CD4-positive, CD25-positive, alpha-beta regulatory T cell (primary cell): ENCODE measurements around the gene SRP68. TPM values are rescaled to one million over a fixed set of nuclear protein-coding genes. Genes with fewer than 3 reads are reported as not detected.

Source experiments
- ATAC-seq, 2 donors: fragments of 150-1000 bp; cut with Tn5 transposase; one replicate each; pipeline ENCODE4 v1.10.0; 2021; ENCODE audit warnings: low read depth in 2 of 2, moderate number of reproducible peaks in 2 of 2, moderate library complexity in 1 of 2
- DNase-seq, 3 donors: peaks; one replicate each; pipeline versions ENCODE4 v3.0.0 to v3.0.0-alpha.2; 2012 to 2022; ENCODE audit warnings: mixed read lengths in 1 of 3
- H3K27ac ChIP-seq: one replicate; pipeline ENCODE4 v1.7.0; 2013; ENCODE audit warnings: mild to moderate bottlenecking, low read length; ENCODE audit not compliant: insufficient read depth, poor library complexity, severe bottlenecking
- H3K27me3 ChIP-seq: one replicate; pipeline ENCODE4 v1.7.0; 2013; ENCODE audit warnings: low read length; ENCODE audit not compliant: control insufficient read depth, insufficient read depth
- H3K36me3 ChIP-seq: one replicate; pipeline ENCODE4 v1.7.0; 2013; ENCODE audit warnings: mild to moderate bottlenecking, low read length, moderate library complexity; ENCODE audit not compliant: control insufficient read depth, insufficient read depth
- H3K4me1 ChIP-seq: 2 replicates; pipeline ENCODE4 v1.7.0; 2013; ENCODE audit warnings: mild to moderate bottlenecking, low read length; ENCODE audit not compliant: insufficient read depth, control insufficient read depth, poor library complexity, severe bottlenecking
- H3K4me3 ChIP-seq: one replicate; pipeline ENCODE4 v1.7.0; 2013; ENCODE audit warnings: low read depth, mild to moderate bottlenecking, low read length, moderate library complexity
- H3K9me3 ChIP-seq, 2 experiments: 1 replicate in 1 of 2; 2 replicates in 1 of 2; pipeline ENCODE4 v1.7.0; 2013; ENCODE audit warnings: low read length in 2 of 2, mild to moderate bottlenecking in 1 of 2, moderate library complexity in 1 of 2; ENCODE audit not compliant: control insufficient read depth in 2 of 2
- H3K27ac Mint-ChIP-seq, 3 donors: one replicate each; pipeline ENCODE4 v1.8.0; 2020 to 2022; ENCODE audit warnings: mild to moderate bottlenecking in 3 of 3, mixed read lengths in 3 of 3, moderate library complexity in 2 of 3
- H3K27me3 Mint-ChIP-seq: one replicate; pipeline ENCODE4 v1.8.0; 2022; ENCODE audit warnings: mild to moderate bottlenecking, mixed read lengths
- H3K36me3 Mint-ChIP-seq: one replicate; pipeline ENCODE4 v1.8.0; 2020; ENCODE audit warnings: mixed read lengths
- H3K4me1 Mint-ChIP-seq, 4 donors: one replicate each; pipeline ENCODE4 v1.8.0; 2020 to 2022; ENCODE audit warnings: mixed read lengths in 4 of 4, mild to moderate bottlenecking in 1 of 4
- H3K4me3 Mint-ChIP-seq, 4 donors: one replicate each; pipeline ENCODE4 v1.8.0; 2020 to 2022; ENCODE audit warnings: mild to moderate bottlenecking in 4 of 4, mixed read lengths in 4 of 4, moderate library complexity in 3 of 4
- H3K9me3 Mint-ChIP-seq, 7 donors: one replicate each; pipeline ENCODE4 v1.8.0; 2020 to 2022; ENCODE audit warnings: mixed read lengths in 7 of 7, mild to moderate bottlenecking in 3 of 7, moderate library complexity in 2 of 7
- polyA plus RNA-seq, 4 donors: library from polyadenylated mRNA; unstranded; fragments of 300-500 nt; fragmentation: Illumina TruSeq; gene quantifications; one replicate each; pipeline ENCODE4 v1.2.3, GENCODE V29; 2021
- total RNA-seq: library from RNA; stranded (reverse); gene quantifications from one replicate; pipeline ENCODE4 v1.2.3, GENCODE V29; 2022

SRP68 gene
- total and polyA plus RNA-seq, 5 donors from 2014 or later, result 68.8 to 81.0 (median 71.9) TPM

DNA sequence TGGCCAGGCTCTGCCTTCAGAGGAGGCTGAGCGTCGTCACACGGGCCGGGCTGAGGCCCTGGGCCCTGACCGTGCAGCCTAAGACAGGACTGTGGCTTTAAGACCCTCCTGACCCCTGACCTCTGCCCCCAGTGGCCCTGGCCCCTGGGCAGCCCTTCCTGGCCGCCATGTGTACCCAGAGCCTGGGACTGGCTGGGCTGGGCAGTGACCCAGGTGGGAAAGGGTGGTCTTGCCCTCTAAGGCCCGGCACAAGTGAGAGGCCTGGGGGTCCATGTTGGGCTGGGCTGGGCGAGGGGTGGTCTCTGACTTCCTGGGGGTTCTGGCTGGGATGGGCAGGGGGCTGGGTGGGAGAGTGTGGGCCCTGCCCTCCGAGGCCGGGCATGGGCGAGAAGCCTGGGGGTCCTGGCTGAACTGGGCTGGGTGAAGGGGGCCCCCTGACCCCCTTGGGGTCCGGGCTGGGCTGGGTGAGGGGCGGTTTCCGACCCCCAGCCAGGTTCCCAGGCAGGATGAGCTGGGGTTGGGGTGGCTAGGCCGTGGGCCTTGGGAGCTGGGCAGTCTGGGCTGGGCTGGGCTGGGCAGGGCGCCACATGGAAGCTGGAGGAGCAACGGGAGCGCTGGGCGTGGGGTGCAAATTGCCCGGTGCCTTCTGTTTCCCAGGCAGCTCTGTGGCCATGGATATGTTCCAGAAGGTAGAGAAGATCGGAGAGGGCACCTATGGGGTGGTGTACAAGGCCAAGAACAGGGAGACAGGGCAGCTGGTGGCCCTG, 71.4 kb downstream of the SRP68 start, which contains the start of gene CDK3:
CDK3 (plus strand) TSS at position 101 of the 767 bp plus-strand sequence; CDS start at position 672, 571 bp downstream.
- Mint-ChIP-seq H3K4me1 (peaks cover 5 to 28% (median 17%) of the 10 kb centered on the region in 4 donors), H3K27ac (no peak within 1 kb of the TSS), H3K4me3 (no peak within 1 kb of the TSS), H3K9me3 (no peaks in the 10 kb centered on the region), H3K27me3 (no peaks in the 10 kb centered on the region), H3K36me3 (peaks cover 15% of the 10 kb centered on the region)
- H3K9me3 ChIP-seq, result no peaks in the 10 kb centered on the region
- no peaks in the 10 kb centered on the region for H3K36me3 ChIP-seq
- H3K4me1 ChIP-seq, result peaks cover 11% of the 10 kb centered on the region
- no peak for ATAC-seq
- H3K4me3 ChIP-seq, result no peak within 1 kb of the TSS
- no peaks in the 10 kb centered on the region for H3K27me3 ChIP-seq
- no peak for DNase-seq
- no peak within 1 kb of the TSS for H3K27ac ChIP-seq

DNA sequence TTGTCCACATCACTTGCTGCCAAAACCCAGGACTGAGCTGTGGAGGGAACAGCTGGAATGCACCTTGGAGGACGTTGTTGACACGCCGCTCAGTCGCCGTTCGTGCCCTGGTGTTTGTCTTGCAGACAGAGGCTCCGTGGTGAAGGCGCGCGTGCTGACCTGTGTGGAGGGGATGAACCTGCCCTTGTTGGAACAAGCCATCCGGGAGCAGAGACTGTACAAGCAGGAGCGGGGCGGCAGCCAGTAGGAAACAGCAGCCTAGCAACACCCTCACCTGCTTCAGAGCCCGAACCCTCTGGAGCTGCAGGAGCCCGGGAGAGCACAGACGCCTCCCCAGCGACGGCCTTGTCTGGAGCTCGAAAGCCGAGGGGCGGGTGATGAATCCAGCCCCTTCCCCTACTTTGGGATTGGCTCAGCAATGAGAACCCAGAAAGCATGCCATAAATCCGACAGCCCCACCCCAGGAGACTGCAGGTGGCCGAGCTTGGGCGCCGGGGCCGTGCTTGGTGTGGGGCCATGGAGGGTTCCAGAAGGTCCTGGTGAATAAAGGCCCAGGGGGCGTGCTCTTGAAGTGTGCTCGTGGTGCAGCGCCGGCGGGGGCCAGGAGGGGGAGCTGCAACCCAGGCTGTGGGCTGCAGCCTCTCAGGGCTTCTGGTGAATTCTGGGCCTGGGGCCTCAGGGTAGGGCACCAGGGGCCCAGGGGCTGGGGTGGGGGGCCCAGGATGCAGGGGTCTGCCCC, 72.1 kb downstream of the SRP68 start:
- Mint-ChIP-seq H3K27ac (no peak overlapping the region), H3K27me3 (no peaks in the 10 kb centered on the region), H3K4me1 (peaks cover 0 to 28% (median 14%) of the 10 kb centered on the region in 4 donors), H3K9me3 (no peaks in the 10 kb centered on the region), H3K36me3 (peaks cover 9% of the 10 kb centered on the region), H3K4me3 (no peak overlapping the region)
- Histone ChIP-seq H3K27me3 (no peaks in the 10 kb centered on the region), H3K4me3 (no peak overlapping the region), H3K9me3 (no peaks in the 10 kb centered on the region), H3K4me1 (peaks cover 11% of the 10 kb centered on the region), H3K36me3 (no peaks in the 10 kb centered on the region), H3K27ac (no peak overlapping the region)
- ATAC-seq, result peak; percentile 43 to 54
- peak; percentile 37 to 65 (median 49) for DNase-seq

DNA sequence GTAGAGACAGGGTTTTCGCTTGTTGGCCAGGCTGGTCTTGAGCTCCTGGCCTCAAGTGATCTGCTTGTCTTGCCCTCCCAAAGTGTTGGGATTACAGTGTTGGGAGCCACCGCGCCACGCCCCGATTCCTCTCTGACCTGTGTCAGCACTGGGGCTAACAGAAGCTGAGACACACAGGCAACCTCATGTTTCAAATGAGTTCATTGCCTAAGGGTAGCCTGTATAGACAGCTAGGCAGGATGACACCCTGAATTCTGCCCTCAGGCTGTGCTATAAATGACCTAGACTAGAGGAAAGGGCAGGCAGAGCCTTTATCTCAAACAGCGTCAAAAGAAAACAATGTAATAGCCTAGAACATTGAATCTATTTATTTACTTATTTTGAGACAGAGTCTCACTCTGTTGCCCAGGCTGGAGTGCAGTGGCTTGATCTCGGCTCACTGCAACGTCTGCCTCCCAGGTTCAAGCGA, 74.0 kb downstream of the SRP68 start:
- Histone ChIP-seq H3K4me1 (peaks cover 11% of the 10 kb centered on the region), H3K36me3 (peaks cover 2% of the 10 kb centered on the region), H3K4me3 (no peak overlapping the region), H3K27ac (no peak overlapping the region), H3K27me3 (no peaks in the 10 kb centered on the region), H3K9me3 (no peaks in the 10 kb centered on the region)
- Mint-ChIP-seq H3K9me3 (peaks cover 0 to 1% (median 0%) of the 10 kb centered on the region in 7 donors), H3K36me3 (peaks cover 8% of the 10 kb centered on the region), H3K27me3 (no peaks in the 10 kb centered on the region), H3K27ac (peak overlapping the region in 1 of 3 donors; percentile 89), H3K4me3 (peak overlapping the region in 1 of 4 donors; percentile 59), H3K4me1 (peaks cover 0 to 25% (median 14%) of the 10 kb centered on the region in 4 donors)
- ATAC-seq (no peak), DNase-seq (no peak)

GRCh38 chr17:75996665-75997590, 75.4 kb downstream of the SRP68 start:
- peaks cover 5% of the 10 kb centered on the region for H3K36me3 ChIP-seq
- peak overlapping the region; percentile 51 for H3K27ac ChIP-seq
- H3K36me3 Mint-ChIP-seq, result peaks cover 8% of the 10 kb centered on the region
- ATAC-seq (peak; percentile 41 to 59), DNase-seq (peak in 1 of 3 donors; percentile 45)
- H3K27me3 ChIP-seq, result no peaks in the 10 kb centered on the region
- no peak overlapping the region for H3K4me3 ChIP-seq
- peaks cover 0 to 22% (median 14%) of the 10 kb centered on the region in 4 donors for H3K4me1 Mint-ChIP-seq
- no peaks in the 10 kb centered on the region for H3K9me3 ChIP-seq
- peak overlapping the region; percentile 3 to 68 (median 64) for H3K4me3 Mint-ChIP-seq
- no peaks in the 10 kb centered on the region for H3K27me3 Mint-ChIP-seq
- H3K4me1 ChIP-seq, result peaks cover 11% of the 10 kb centered on the region
- peaks cover 0 to 1% (median 0%) of the 10 kb centered on the region in 7 donors for H3K9me3 Mint-ChIP-seq
- H3K27ac Mint-ChIP-seq, result peak overlapping the region; percentile 89 to 99 (median 90)

DNA sequence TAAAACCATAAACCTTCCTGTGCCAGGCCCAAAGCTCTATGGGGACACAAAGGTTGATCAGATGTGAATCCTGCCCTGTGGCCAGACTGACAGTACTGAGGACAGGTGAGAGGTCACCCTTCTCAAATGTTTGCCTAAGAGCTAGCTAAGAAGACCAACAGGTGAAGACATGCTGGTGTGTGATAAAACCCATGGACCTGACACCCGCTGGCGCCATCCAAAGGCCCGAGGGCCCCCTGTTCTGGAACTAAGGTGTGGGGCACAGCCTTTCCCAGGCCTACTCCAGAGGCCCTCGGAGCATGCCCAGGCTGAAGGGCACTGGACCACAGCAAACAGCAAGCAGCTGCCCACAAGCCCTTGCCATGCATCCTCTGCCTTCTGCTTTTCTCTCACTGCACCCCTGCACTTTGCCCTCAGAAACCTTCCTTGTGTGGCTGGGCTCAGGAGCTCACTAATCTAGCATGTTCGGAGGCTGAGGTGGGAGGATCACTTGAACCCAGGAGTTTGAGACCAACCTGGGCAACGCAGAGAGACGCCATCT, 76.9 kb downstream of the SRP68 start:
- peaks cover 8% of the 10 kb centered on the region for H3K36me3 Mint-ChIP-seq
- Histone ChIP-seq H3K36me3 (peaks cover 13% of the 10 kb centered on the region), H3K9me3 (no peaks in the 10 kb centered on the region), H3K27me3 (no peaks in the 10 kb centered on the region), H3K27ac (no peak overlapping the region), H3K4me1 (peaks cover 11% of the 10 kb centered on the region), H3K4me3 (no peak overlapping the region)
- H3K4me3 Mint-ChIP-seq, result no peak overlapping the region
- no peaks in the 10 kb centered on the region for H3K27me3 Mint-ChIP-seq
- peak overlapping the region in 1 of 3 donors; percentile 5 for H3K27ac Mint-ChIP-seq
- peaks cover 0 to 22% (median 14%) of the 10 kb centered on the region in 4 donors for H3K4me1 Mint-ChIP-seq
- DNase-seq, result no peak
- peaks cover 0 to 1% (median 0%) of the 10 kb centered on the region in 7 donors for H3K9me3 Mint-ChIP-seq
- ATAC-seq, result no peak

DNA sequence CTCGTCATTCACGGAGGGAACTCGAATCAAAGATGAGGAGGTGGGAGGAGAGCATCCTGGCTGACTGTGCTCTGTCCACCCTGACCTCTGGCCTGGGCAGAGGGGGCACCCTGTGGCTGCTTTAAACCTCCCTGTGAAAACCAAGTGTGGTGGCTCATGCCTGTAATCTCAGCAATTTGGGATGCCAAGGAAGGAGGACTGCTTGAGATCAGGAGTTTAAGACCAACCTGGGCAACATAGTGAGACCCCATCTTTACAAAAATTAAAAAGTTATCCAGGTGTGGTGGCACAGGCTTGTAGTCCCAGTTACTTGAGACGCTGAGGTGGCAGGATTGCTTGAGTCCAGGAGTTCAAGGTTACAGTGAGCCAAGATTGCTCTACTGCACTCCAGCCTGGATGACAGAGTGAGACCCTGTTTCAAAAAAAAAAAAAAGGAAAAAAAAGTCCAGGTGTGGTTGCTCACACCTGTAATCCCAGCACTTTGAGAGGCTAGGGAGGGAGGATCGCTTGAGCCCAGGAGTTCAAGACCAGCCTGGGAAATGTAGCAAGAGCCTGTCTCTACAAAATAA, 77.4 kb downstream of the SRP68 start:
- Mint-ChIP-seq H3K27me3 (no peaks in the 10 kb centered on the region), H3K36me3 (peaks cover 8% of the 10 kb centered on the region), H3K9me3 (peaks cover 0 to 1% (median 0%) of the 10 kb centered on the region in 7 donors), H3K4me3 (no peak overlapping the region), H3K27ac (peak overlapping the region in 1 of 3 donors; percentile 5), H3K4me1 (peaks cover 0 to 22% (median 14%) of the 10 kb centered on the region in 4 donors)
- H3K9me3 ChIP-seq, result no peaks in the 10 kb centered on the region
- peaks cover 11% of the 10 kb centered on the region for H3K4me1 ChIP-seq
- H3K4me3 ChIP-seq, result no peak overlapping the region
- ATAC-seq (no peak), DNase-seq (no peak)
- no peaks in the 10 kb centered on the region for H3K27me3 ChIP-seq
- H3K36me3 ChIP-seq, result peaks cover 13% of the 10 kb centered on the region
- no peak overlapping the region for H3K27ac ChIP-seq
